Neural progenitor cell (in vitro differentiated cells): ENCODE data around the gene GLTP.

Experiments used
- CTCF ChIP-seq: fragments of 200-600 bp; sonication (generic); IDR thresholded peaks from 2 replicates; pipeline ENCODE4 v1.5.1; 2017; ENCODE audit warnings: antibody characterized with exemption, mild to moderate bottlenecking
- EZH2 ChIP-seq: fragments of 200-600 bp; sonication (generic); IDR thresholded peaks from 2 replicates; pipeline ENCODE4 v1.6.1; 2017; ENCODE audit warnings: antibody characterized with exemption, mild to moderate bottlenecking, moderate library complexity
- EZH2phosphoT487 ChIP-seq: fragments of 200-600 bp; sonication (generic); IDR thresholded peaks from 2 replicates; pipeline ENCODE4 v1.6.1; 2017; ENCODE audit warnings: antibody characterized with exemption

- TF ChIP-seq CTCF (no peak), EZH2 (no peak), EZH2phosphoT487 (no peak)
Measured at GRCh38 chr12:109820816-109821381, 59.4 kb downstream of the GLTP start.
